Testis (tissue), 2 donors: ENCODE measurements around the gene LSP1.

ENCODE experiments used
- CTCF ChIP-seq, 3 experiments: fragments of 450-650 bp in 2 of 3; fragments of 200-600 bp in 1 of 3; sonication (generic) in 1 of 3; IDR thresholded peaks; one replicate each; pipeline ENCODE4 v1.5.1; 2016 to 2019; ENCODE audit warnings: antibody characterized with exemption in 3 of 3, mild to moderate bottlenecking in 2 of 3, moderate library complexity in 1 of 3
- POLR2A ChIP-seq: fragments of 450-650 bp; IDR thresholded peaks from one replicate; pipeline ENCODE4 v1.6.1; 2017; ENCODE audit warnings: antibody characterized with exemption, mild to moderate bottlenecking, moderate library complexity

GRCh38 chr11:1839204-1839923, 13.5 kb upstream of the LSP1 start:
- TF ChIP-seq POLR2A (no peak), CTCF (IDR thresholded peaks at IDR 0.05) (no peak)
